ENCODE results near the gene ME3.

DNA sequence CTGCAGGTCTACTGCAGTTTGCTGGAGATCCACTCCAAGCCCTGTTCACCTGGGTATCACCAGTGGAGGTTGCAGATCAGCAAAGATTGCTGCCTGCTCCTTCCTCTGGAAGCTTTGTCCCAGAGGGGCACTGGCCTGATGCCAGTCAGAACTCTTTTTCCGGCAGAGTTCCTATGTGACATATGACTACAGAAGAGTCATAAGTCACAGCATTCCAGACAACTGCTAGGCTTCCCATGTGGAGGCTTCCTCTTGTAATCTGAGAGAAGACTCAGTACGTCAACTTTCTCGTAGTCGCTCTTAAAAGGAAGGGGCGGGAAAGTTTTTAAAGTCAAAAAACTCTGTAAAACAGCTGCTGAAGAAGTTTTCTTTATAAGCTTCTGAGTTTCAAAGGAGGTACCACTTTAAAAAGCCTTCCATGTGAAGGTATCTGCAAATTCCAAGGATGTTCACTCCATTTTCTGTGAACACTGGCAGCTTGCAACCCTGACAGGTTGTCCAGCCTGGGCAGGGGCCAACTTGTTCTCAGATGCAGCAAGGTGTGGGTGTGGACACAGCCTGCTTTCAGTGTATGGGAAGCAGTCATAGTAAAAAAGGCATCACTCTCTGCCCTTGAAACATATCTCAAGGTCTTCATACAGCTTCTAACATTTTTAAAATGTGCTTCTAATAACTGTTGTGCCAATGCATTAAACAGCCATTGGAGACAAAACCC lies 97.8 kb downstream of the ME3 start:
- TF ChIP-seq EZH2 (IDR thresholded peaks at IDR 0.05; ENCODE audit: low read length) = no peak
- TF ChIP-seq, protein P1, sequence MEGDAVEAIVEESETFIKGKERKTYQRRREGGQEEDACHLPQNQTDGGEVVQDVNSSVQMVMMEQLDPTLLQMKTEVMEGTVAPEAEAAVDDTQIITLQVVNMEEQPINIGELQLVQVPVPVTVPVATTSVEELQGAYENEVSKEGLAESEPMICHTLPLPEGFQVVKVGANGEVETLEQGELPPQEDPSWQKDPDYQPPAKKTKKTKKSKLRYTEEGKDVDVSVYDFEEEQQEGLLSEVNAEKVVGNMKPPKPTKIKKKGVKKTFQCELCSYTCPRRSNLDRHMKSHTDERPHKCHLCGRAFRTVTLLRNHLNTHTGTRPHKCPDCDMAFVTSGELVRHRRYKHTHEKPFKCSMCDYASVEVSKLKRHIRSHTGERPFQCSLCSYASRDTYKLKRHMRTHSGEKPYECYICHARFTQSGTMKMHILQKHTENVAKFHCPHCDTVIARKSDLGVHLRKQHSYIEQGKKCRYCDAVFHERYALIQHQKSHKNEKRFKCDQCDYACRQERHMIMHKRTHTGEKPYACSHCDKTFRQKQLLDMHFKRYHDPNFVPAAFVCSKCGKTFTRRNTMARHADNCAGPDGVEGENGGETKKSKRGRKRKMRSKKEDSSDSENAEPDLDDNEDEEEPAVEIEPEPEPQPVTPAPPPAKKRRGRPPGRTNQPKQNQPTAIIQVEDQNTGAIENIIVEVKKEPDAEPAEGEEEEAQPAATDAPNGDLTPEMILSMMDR (optimal IDR thresholded peaks at IDR 0.05 in 1 of 3, IDR thresholded peaks at IDR 0.05 in 1 of 3, conservative IDR thresholded peaks at IDR 0.05 in 1 of 3; ENCODE audit: extremely low read depth in 1 of 3, insufficient read depth in 2 of 3, low read length in 3 of 3) = no peak
